Suprapubic skin (tissue), 4 donors: ENCODE results near the gene CCDC71L. TPM values are rescaled to one million over a fixed set of nuclear protein-coding genes. Genes with fewer than 3 reads are reported as not detected.

Experiments used
- DNase-seq, 2 donors: peaks; one replicate each; pipeline ENCODE4 v3.0.0-alpha.2; 2019; ENCODE audit warnings: low spot score in 2 of 2
- H3K27ac ChIP-seq: fragments of 200-600 bp; sonication (generic); one replicate; pipeline ENCODE4 v1.5.1; 2019
- H3K27me3 ChIP-seq: fragments of 200-600 bp; sonication (generic); one replicate; pipeline ENCODE4 v1.5.1; 2019
- H3K36me3 ChIP-seq: fragments of 200-600 bp; sonication (generic); one replicate; pipeline ENCODE4 v1.5.1; 2019
- H3K4me1 ChIP-seq: fragments of 200-600 bp; sonication (generic); one replicate; pipeline ENCODE4 v1.5.1; 2019
- H3K4me3 ChIP-seq: fragments of 200-600 bp; sonication (generic); one replicate; pipeline ENCODE4 v1.5.1; 2019; ENCODE audit warnings: mild to moderate bottlenecking
- H3K9me3 ChIP-seq: fragments of 200-600 bp; sonication (generic); one replicate; pipeline ENCODE4 v1.5.1; 2019
- EP300 ChIP-seq: sonication (generic); formaldehyde crosslinking; IDR thresholded peaks from one replicate; pipeline ENCODE4 v1.6.1; 2017; ENCODE audit warnings: antibody characterized with exemption
- POLR2A ChIP-seq, 2 donors: fragments of 450-650 bp; IDR thresholded peaks; one replicate each; pipeline ENCODE4 v1.6.1; 2017; ENCODE audit warnings: antibody characterized with exemption in 2 of 2, mild to moderate bottlenecking in 2 of 2, moderate library complexity in 2 of 2
- POLR2AphosphoS5 ChIP-seq, 3 donors: sonication (generic); formaldehyde crosslinking; IDR thresholded peaks; one replicate each; pipeline ENCODE4 v1.6.1; 2017; ENCODE audit warnings: antibody characterized with exemption in 3 of 3
- WGBS: methylation state at CpG from one replicate; pipeline ENCODE4 v1.1.5; 2018; 5-methylcytosine and 5-hydroxymethylcytosine counted together
- total RNA-seq, 4 donors: library from RNA; depleted of rRNA; stranded (reverse); fragments of >200 nt; gene quantifications; one replicate each; pipeline ENCODE4 v1.1.0, GENCODE V29; 2016
- TF ChIP-seq, protein P1 (sequence below), 2 donors: fragments of 200-600 bp in 1 of 2; fragments of 450-650 bp in 1 of 2; sonication (generic) in 1 of 2; IDR thresholded peaks; one replicate each; pipeline ENCODE4 v1.5.1; 2016 to 2019; ENCODE audit warnings: antibody characterized with exemption in 2 of 2, mild to moderate bottlenecking in 1 of 2, moderate library complexity in 1 of 2

CCDC71L gene
- total RNA-seq, 4 donors from 2014 or later = 7.8 to 18.2 (median 12.9) TPM

DNA sequence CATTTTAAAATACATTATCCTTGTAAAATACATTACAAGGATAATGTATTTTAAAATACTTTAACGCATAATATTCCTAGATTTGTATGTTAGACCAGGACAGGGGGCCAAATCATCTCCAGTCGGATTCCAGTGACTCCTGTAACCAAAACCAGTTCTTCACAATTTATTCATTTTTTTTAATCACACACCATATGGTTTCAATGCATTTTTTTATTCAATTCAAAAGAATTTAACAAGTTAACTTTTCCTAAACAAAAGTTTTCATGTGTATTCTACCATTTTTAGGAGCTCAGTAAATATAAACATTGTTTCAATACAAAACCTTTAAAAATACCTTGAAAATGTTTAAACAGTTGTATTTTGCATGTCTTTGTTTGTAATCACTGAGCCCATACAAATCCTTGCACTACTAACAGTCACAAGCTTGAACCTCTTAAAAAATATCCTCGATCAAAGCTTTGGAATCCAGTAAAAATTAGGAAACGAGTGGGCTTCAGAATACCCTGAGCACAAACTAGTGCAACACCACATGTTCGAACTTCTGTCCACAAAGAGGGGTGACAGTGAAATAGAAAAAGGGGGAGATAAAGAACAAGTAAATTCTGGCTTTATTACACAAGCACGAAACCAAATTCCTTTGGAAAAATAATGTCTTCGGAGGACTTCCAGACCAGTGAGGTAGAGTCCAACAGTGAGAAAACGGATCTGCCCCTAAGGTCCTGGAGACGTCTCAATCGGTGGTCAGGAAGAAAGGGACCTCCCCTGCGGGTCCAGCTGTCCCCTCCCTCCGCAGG lies 1.6 kb downstream of the CCDC71L start:
- 18% methylated on average over 12 of the region's 12 CpGs for WGBS

DNA sequence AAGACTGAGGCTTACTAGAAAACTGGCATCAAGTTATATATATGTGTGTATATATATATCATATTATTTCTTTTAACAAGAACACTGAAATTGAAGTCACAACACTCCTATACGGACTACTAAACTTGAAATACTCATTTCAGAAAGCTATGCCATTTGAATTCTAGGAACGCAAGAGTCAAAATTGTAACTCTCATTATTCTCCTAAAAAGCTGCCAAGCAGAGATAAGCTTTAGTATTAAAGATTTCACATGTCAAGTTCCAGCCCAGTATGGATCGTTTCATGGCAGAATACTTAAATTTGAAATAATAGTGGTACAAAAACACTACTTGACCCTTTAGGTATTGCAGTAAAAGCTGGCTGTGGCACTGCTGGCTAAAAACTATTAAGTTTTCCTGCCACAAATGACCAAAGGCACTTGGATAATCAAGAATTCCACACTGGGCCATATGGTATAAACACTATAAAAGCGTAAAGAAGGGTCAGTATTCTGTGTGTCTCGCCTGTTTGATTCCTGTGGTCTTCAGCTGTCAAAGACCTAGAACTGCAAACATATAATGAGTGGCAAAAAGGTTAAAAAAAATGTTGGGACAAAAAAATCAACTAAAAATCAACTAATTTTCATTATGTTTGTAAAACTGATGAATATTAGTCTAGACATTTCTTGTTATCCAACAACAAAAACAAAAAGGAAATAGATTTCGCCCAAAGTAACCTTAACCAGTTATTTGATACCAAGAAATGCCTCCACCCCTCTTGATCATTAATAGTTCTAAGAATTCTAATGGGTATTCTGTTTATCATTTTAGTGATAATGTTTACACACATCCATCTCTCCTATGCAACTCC lies 2.4 kb downstream of the CCDC71L start:
- no peak for TF ChIP-seq POLR2AphosphoS5 (IDR thresholded peaks at IDR 0.05)
- no peak for TF ChIP-seq POLR2A (IDR thresholded peaks at IDR 0.05)
- TF ChIP-seq, protein P1, sequence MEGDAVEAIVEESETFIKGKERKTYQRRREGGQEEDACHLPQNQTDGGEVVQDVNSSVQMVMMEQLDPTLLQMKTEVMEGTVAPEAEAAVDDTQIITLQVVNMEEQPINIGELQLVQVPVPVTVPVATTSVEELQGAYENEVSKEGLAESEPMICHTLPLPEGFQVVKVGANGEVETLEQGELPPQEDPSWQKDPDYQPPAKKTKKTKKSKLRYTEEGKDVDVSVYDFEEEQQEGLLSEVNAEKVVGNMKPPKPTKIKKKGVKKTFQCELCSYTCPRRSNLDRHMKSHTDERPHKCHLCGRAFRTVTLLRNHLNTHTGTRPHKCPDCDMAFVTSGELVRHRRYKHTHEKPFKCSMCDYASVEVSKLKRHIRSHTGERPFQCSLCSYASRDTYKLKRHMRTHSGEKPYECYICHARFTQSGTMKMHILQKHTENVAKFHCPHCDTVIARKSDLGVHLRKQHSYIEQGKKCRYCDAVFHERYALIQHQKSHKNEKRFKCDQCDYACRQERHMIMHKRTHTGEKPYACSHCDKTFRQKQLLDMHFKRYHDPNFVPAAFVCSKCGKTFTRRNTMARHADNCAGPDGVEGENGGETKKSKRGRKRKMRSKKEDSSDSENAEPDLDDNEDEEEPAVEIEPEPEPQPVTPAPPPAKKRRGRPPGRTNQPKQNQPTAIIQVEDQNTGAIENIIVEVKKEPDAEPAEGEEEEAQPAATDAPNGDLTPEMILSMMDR (IDR thresholded peaks at IDR 0.05) = no peak
- TF ChIP-seq EP300 = no peak
- 94% methylated on average over 6 of the region's 6 CpGs for WGBS
- no peaks in the 10 kb centered on the region for H3K9me3 ChIP-seq
- H3K36me3 ChIP-seq = no peaks in the 10 kb centered on the region
- H3K4me1 ChIP-seq = peaks cover 17% of the 10 kb centered on the region
- peak overlapping the region; percentile 86 for H3K4me3 ChIP-seq
- no peaks in the 10 kb centered on the region for H3K27me3 ChIP-seq
- no peak for DNase-seq
- no peak overlapping the region for H3K27ac ChIP-seq

More for the DNA sequence above, 1.6 kb downstream of the CCDC71L start:
- H3K4me3 ChIP-seq = peak overlapping the region; percentile 86
- H3K4me1 ChIP-seq = peaks cover 17% of the 10 kb centered on the region
- TF ChIP-seq POLR2A (IDR thresholded peaks at IDR 0.05) = no peak
- TF ChIP-seq, protein P1 (IDR thresholded peaks at IDR 0.05) = no peak
- peak overlapping the region; percentile 95 for H3K27ac ChIP-seq
- no peaks in the 10 kb centered on the region for H3K27me3 ChIP-seq
- no peaks in the 10 kb centered on the region for H3K9me3 ChIP-seq
- no peaks in the 10 kb centered on the region for H3K36me3 ChIP-seq
- no peak for DNase-seq

DNA sequence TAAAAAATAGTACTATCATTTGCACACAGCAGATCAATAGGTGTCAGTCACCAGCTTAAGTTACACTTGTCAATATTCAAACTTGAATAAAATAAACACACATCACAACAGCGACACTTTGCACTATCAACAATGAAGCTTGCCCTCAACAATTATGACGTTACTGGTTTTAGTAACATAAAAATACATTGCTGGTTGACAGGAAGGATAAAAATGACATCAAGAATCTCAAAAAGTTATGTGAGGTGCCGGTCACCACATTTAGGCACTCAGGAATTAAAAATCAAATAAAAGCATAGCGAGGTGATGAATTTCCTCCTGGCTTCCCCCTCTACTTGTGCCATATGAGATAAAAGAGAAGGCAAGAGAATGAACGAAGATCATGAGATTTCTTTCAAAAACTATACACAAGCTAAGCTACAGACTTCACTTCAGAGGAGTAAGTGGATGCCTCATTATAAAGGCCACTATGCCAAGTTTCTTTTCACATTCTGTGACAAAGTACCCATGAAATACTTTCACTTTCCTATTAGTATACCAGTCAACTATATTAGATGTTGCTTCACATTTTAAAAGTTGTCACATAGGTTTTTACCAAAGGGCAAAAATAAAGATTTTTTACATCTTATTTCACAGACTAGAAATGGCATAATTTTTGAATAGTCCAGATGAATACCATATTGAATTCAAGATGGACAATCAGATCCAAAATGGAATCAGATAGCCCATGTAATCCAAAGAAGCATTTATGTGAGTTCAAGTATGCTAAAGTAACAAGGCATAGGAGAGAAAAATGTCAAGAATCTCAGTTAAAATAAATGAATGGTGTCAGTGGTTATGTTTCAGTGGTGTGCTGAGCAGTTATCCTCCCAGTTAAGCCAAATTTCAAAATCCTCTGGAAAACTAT lies 3.6 kb downstream of the CCDC71L start:
- H3K4me1 ChIP-seq = peaks cover 17% of the 10 kb centered on the region
- WGBS = 70% methylated on average over 5 of the region's 5 CpGs
- no peak overlapping the region for H3K27ac ChIP-seq
- no peak for DNase-seq
- no peaks in the 10 kb centered on the region for H3K9me3 ChIP-seq
- TF ChIP-seq POLR2AphosphoS5 (IDR thresholded peaks at IDR 0.05) (no peak), POLR2A (IDR thresholded peaks at IDR 0.05) (no peak), EP300 (no peak)
- TF ChIP-seq, protein P1 (IDR thresholded peaks at IDR 0.05) = no peak
- no peak overlapping the region for H3K4me3 ChIP-seq
- no peaks in the 10 kb centered on the region for H3K36me3 ChIP-seq
- H3K27me3 ChIP-seq = no peaks in the 10 kb centered on the region

GRCh38 chr7:106655703-106656498 lies 5.1 kb downstream of the CCDC71L start:
- DNase-seq = no peak
- Histone ChIP-seq H3K9me3 (no peaks in the 10 kb centered on the region), H3K27me3 (no peaks in the 10 kb centered on the region), H3K27ac (no peak overlapping the region), H3K4me3 (no peak overlapping the region), H3K36me3 (no peaks in the 10 kb centered on the region), H3K4me1 (peaks cover 17% of the 10 kb centered on the region)
- WGBS = 92% methylated on average over 5 of the region's 5 CpGs
- TF ChIP-seq, protein P1 (IDR thresholded peaks at IDR 0.05) = no peak
- TF ChIP-seq POLR2A (IDR thresholded peaks at IDR 0.05) (no peak), POLR2AphosphoS5 (IDR thresholded peaks at IDR 0.05) (no peak), EP300 (no peak)
